Left lung (tissue), 10 donors: ENCODE results near the gene RPS18. TPM values are rescaled to one million over a fixed set of nuclear protein-coding genes. Genes with fewer than 3 reads are reported as not detected.

Experiments
- ATAC-seq: fragments of 200-7000 bp; cut with Tn5 transposase; one replicate; pipeline ENCODE4 v1.9.1; 2020; ENCODE audit warnings: moderate library complexity
- DNase-seq, 4 donors: peaks; one replicate each; pipeline ENCODE4 v3.0.0-alpha.2; 2013 to 2020
- H3K27ac ChIP-seq, 2 donors: fragments of 200-600 bp; sonication (generic) in 1 of 2; one replicate each; pipeline versions ENCODE4 v1.5.0 to v1.8.0; 2020 to 2021
- H3K27me3 ChIP-seq, 2 donors: fragments of 200-600 bp; sonication (generic) in 1 of 2; one replicate each; pipeline versions ENCODE4 v1.5.0 to v1.8.0; 2020 to 2021
- H3K36me3 ChIP-seq, 2 donors: fragments of 200-600 bp; sonication (generic) in 1 of 2; one replicate each; pipeline versions ENCODE4 v1.5.0 to v1.8.0; 2020 to 2021
- H3K4me1 ChIP-seq, 2 donors: fragments of 200-600 bp; one replicate each; pipeline ENCODE4 v1.8.0; 2021
- H3K4me3 ChIP-seq, 2 donors: fragments of 200-600 bp; sonication (generic) in 1 of 2; one replicate each; pipeline versions ENCODE4 v1.5.0 to v1.8.0; 2020 to 2021; ENCODE audit warnings: mild to moderate bottlenecking in 1 of 2
- H3K9me3 ChIP-seq, 2 donors: fragments of 200-600 bp; sonication (generic) in 1 of 2; one replicate each; pipeline versions ENCODE4 v1.5.0 to v1.8.0; 2020 to 2021
- CTCF ChIP-seq, 2 donors: fragments of 200-600 bp; sonication (generic) in 1 of 2; IDR thresholded peaks; one replicate each; pipeline versions ENCODE4 v1.5.0 to v1.8.0; 2021; ENCODE audit warnings: antibody characterized with exemption in 2 of 2
- intact Hi-C, 2 donors: fragments of 100-400 bp; cut with DNase I; formaldehyde crosslinking; loops; one replicate each; pipeline versions ENCODE4 v1.11.2 to v1.14.2; 2022
- polyA plus RNA-seq, 6 donors: library from polyadenylated mRNA; unstranded; fragments of 120-200 nt; gene quantifications; one replicate each; pipeline ENCODE4 v1.2.1, GENCODE V29; 2013; ENCODE audit not compliant: insufficient read length in 6 of 6
- total RNA-seq, 2 donors: library from RNA; stranded (reverse); fragmentation: NEBNext Ultra II Directional; extraction: Animal tissue kit (Norgen Biotek cat#: 25700); gene quantifications; one replicate each; pipeline ENCODE4 v1.2.1, GENCODE V29; 2021
- donor health status: DM: no; HTN: yes; CAD: no.
- donor health status: DM: no; HTN: no; CAD: no.

RPS18 gene
- total and polyA plus RNA-seq, 8 donors: 1,881 to 4,273 (median 3,975) TPM

GRCh38 chr6:33264015-33264414 is 7.9 kb upstream of the RPS18 start:
- Histone ChIP-seq H3K27ac (no peak overlapping the region), H3K4me3 (no peak overlapping the region), H3K27me3 (no peaks in the 10 kb centered on the region), H3K9me3 (no peaks in the 10 kb centered on the region), H3K36me3 (peaks cover 0 to 95% of the 10 kb centered on the region in 2 donors), H3K4me1 (no peaks in the 10 kb centered on the region)
- no peak for ATAC-seq
- DNase-seq: no peak
- no peak for TF ChIP-seq CTCF (IDR thresholded peaks at IDR 0.05)
- intact Hi-C loops: no loop called here

GRCh38 chr6:33271117-33271467 is 783 bp upstream of the RPS18 start:
- intact Hi-C loops: no loop called here
- TF ChIP-seq CTCF (IDR thresholded peaks at IDR 0.05): no peak
- ATAC-seq (peak; percentile 27), DNase-seq (no peak)
- no peaks in the 10 kb centered on the region for H3K27me3 ChIP-seq
- no peaks in the 10 kb centered on the region for H3K9me3 ChIP-seq
- H3K4me3 ChIP-seq: peak overlapping the region; percentile 69 to 87
- peak overlapping the region; percentile 94 to 98 for H3K27ac ChIP-seq
- H3K4me1 ChIP-seq: peaks cover 36 to 52% of the 10 kb centered on the region in 2 donors
- peaks cover 0 to 63% of the 10 kb centered on the region in 2 donors for H3K36me3 ChIP-seq

GRCh38 chr6:33272275-33273128 is 627 bp downstream of the RPS18 start:
- Histone ChIP-seq H3K4me1 (peaks cover 41 to 64% of the 10 kb centered on the region in 2 donors), H3K4me3 (peak overlapping the region; percentile 69 to 87), H3K9me3 (no peaks in the 10 kb centered on the region), H3K27me3 (no peaks in the 10 kb centered on the region), H3K27ac (peak overlapping the region; percentile 94 to 98), H3K36me3 (peaks cover 0 to 56% of the 10 kb centered on the region in 2 donors)
- intact Hi-C loops: no loop called here
- ATAC-seq (peak; percentile 5), DNase-seq (no peak)
- no peak for TF ChIP-seq CTCF (IDR thresholded peaks at IDR 0.05)

GRCh38 chr6:33273129-33273923 is 1.5 kb downstream of the RPS18 start:
- Histone ChIP-seq H3K4me3 (peak overlapping the region; percentile 69 to 87), H3K36me3 (peaks cover 0 to 53% of the 10 kb centered on the region in 2 donors), H3K27me3 (no peaks in the 10 kb centered on the region), H3K27ac (peak overlapping the region in 1 of 2 donors; percentile 94), H3K4me1 (peaks cover 41 to 72% of the 10 kb centered on the region in 2 donors), H3K9me3 (no peaks in the 10 kb centered on the region)
- DNase-seq (no peak), ATAC-seq (no peak)
- TF ChIP-seq CTCF (IDR thresholded peaks at IDR 0.05): no peak
- intact Hi-C loops: no loop called here
